ENCODE measurements around the gene STAMBP. TPM values are rescaled to one million over a fixed set of nuclear protein-coding genes. Genes with fewer than 3 reads are reported as not detected.
"Not testable (repeated sequence)": the region's sequence is repeated elsewhere in the genome, so short reads cannot be mapped to it uniquely, and the experiment has no call there.

Gene STAMBP
- polyA plus RNA-seq, 1 donor: 42.9 TPM

DNA sequence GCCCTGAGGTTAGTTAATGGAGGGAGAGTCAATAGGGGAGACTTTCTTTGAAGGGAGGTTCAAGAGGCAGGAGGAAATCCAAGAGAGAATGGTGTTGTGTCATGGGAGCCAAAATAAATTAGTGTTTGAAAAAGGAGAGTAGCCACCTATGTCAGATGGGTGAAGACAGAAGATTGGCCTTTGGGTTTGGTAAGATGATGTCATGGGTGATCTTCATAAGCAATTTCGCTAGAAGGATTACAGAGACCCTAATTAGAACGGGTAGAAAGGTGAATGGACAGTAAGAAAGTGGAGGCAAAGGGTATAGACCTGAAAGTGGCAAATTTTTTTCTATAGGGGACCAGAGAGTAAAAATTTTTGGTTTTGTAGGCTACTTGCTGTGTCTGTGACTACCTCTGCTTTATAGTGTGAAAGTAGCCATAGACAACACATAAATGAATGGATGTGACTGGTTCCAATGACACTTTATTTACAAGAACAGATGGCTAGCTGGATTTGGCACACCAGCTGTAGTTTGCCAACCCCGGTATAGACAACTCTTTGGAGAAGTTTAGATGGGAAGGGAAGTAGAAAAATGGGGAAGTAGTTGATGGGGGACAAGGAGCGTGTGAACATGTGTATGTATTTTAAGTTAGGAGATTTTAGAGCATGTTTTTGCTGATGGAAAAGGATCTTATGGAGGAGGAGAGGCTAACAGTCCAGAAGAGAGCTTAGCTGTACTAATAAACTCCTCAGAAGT is 9.3 kb downstream of the STAMBP start:
- DNase-seq (ENCODE audit: low read depth): no peak

GRCh38 chr2:73838889-73839534 is 10.3 kb downstream of the STAMBP start:
- DNase-seq (ENCODE audit: low read depth): no peak

- DNase-seq (ENCODE audit: low read depth): no peak
These were observed 11.1 kb downstream of the STAMBP start for GRCh38 chr2:73839653-73840411.

- DNase-seq (ENCODE audit: low read depth): no peak
These were observed 13.4 kb downstream of the STAMBP start for GRCh38 chr2:73841912-73842738.

GRCh38 chr2:73842739-73843019 is 13.9 kb downstream of the STAMBP start:
- DNase-seq (ENCODE audit: low read depth): no peak

GRCh38 chr2:73844087-73844486 is 15.3 kb downstream of the STAMBP start:
- no peak for DNase-seq (ENCODE audit: low read depth)

GRCh38 chr2:73850009-73850408 is 21.2 kb downstream of the STAMBP start:
- no peak for DNase-seq (ENCODE audit: low read depth)

- DNase-seq (ENCODE audit: low read depth): no peak
These were observed 22.5 kb downstream of the STAMBP start for GRCh38 chr2:73851274-73851673.

DNA sequence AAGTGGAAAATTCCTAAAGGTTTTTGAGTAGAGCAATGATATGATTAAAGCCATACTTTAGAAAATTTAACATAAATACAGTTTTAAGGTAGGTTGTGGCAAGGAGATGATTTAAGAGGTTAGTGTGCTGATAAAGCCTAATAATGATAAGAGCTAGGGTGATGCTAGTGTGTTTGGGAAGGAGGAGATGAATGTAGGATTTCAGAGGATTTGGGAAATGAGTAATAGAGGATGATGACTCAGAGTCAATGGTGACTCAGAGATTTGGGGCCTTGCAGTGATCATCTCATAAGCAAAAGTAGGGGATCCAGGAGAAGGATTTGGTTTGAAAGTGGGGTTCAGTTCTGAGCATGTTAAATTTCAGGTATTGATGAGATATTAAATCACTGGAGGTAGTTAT is 23.3 kb downstream of the STAMBP start:
- DNase-seq (ENCODE audit: low read depth): no peak

DNA sequence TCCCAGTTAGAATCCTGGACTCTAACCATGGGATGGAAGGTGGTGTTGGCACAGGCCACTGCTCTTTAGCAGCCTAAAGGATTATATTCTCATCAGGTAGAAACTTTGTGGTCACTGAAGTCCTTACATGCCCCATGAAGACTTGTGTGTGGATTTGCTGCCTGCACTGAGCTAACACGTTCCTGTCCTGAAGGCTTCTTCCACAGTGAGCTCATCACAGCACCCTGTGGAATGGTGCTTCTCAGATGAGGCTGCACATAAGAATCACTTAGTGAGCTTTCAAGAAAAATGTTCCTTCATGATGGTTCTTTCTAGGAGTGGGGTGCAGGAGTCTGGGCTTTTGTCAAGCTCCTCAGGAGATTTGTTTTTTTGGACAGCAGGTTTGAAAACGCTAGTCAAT is 26.8 kb downstream of the STAMBP start:
- no peak for DNase-seq (ENCODE audit: low read depth)

DNA sequence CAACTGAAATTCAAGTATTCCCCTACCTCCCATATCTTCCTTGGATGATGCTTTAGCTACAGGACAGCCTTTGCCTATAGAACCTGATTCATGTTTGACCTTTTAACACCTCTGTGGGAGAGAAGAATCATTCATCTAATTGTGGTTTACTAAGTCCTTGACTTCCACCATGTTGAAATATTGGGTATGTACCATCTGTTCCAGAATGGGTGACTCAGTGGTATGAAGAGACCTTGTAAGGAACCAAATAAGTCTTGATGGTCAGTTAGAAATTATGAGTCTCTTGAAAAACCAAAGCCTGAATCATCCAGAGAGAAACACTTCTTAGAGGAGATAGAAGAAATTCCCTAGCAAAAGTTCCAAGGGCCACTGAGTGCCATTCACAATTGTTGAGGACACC is 27.5 kb downstream of the STAMBP start:
- no peak for DNase-seq (ENCODE audit: low read depth)

DNA sequence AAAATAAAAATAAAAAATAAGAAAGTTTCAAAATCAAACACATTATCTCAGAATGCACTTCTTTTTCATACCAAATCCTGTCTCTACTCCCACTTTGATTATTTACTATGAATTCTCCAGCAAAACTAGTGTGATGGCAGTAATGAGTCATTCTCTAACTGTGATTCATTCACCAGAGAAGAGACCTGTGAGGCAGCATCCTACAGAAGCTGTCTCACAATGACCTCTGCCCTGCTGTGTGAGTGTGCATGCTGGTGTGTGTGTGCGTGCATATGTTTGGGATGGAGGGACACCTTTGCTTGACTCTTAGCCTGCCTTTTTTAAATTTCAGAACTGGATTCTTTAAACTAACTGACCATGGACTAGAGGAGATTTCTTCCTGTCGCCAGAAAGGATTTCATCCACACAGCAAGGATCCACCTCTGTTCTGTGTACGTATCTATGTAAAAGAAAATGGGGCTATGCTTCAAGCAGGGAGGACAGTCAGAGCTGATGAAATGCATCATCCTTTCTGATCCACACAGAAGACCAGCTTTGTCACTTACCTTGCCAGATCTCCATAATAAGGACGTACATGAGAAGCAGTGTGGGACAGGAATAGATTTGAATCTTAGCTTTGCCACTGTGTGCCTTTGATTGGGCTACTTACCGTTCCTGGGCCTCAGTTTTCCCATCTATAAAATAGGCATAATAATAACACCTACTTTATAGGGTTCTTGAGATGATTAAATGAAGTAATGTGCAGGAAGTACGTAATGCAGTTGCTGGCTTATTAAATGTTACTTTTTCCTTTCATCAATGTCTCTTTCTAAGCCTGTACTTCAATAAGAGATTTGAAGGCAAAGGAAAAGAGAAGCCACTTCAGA is 31.2 kb downstream of the STAMBP start:
- DNase-seq (ENCODE audit: low read depth): no peak

DNA sequence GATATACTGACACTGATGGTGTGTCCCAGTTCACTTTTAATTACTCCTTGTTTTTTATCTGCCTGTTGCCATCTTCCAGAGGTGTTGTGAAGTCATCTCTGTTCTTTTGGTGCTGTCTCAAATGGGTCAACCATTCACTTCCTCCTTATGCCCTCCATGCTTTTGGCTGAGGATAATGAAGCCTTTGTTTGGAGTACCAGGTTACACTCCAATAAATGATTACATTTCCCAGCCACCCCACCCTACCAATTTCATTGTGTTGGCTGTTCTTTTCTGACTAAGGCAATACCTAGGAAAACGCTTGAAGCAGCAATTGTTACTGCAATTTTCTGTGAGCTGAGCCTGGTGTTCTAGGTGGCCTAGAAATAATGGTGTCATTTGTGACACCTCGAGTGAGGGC is 34.2 kb downstream of the STAMBP start:
- DNase-seq (ENCODE audit: low read depth): no peak

- DNase-seq (ENCODE audit: low read depth): no peak
These were observed 39.6 kb downstream of the STAMBP start for GRCh38 chr2:73868204-73868978.

DNA sequence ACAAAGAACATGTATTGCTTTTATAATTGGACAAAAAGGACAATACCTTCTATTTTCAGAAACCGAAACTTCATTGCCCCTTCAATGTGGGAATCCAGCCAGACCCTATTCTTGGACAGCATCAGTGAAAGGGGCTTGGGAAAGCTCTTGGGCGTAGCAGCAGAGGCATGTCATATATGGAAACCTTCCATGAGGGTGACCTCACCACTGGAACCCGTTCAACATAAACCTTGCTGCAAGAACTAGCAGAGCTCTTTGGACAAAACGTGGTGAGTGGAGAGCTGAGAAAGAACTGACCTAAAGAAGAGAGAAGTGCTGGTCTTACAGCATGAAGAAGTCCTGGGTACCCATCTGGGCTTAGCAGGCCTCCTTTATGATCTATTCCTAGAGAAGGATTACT is 41.3 kb downstream of the STAMBP start:
- DNase-seq (ENCODE audit: low read depth): peak; percentile 83

DNA sequence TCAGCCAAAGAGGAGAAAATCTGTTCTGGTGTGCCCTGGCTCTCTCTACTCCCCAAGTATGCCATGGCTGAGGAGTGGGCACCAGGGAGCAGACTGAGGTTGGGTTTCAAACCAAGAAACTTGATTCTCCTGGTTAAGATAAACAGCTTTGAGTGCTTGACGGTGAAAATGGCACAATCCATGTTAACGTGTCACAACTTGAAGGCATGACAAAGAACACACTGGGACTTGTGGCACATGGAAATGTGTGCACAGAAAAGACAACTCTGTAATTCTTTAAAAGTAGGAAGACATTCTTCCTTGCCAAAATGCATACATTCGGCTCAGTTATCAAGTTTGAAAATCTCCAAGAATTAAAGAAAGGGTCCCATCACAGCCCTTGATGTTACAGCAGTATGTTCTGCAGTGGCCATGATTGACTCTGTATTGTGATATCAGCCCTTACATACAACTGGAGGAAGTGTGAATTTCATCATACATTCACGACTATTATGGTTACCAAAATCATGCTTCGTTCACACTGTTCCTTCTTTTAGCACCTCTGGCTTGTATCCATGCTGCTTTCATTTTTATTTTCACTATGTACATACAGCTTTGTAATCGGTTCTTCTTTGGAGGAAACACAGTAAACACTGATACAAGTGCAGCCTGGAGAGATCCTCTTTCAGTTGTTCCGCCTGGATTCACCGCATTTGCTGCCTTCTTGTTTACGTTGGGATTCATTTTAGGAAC is 48.5 kb downstream of the STAMBP start:
- no peak for DNase-seq (ENCODE audit: low read depth)

- not testable (repeated sequence) for DNase-seq (ENCODE audit: low read depth)
These were observed 49.2 kb downstream of the STAMBP start for GRCh38 chr2:73877984-73878383.

DNA sequence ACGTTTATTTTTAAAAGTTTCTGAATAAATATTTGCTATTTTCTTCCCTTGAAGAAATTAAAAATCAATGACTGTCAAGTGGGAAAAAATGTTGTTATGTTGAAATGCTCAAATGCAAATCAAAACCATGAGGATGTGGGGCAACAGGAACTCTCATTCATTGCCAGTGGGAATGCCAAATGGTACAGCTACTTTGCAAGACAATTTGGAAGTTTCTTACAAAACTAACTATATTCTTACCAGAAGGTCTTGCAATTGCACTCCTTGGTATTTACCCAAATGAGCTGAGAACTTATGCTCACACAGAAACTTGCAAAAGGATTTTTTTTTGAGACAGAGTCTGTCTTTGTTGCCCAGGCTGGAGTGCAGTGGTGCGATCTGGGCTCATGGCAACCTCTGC is 56.6 kb downstream of the STAMBP start:
- no peak for DNase-seq (ENCODE audit: low read depth)

DNA sequence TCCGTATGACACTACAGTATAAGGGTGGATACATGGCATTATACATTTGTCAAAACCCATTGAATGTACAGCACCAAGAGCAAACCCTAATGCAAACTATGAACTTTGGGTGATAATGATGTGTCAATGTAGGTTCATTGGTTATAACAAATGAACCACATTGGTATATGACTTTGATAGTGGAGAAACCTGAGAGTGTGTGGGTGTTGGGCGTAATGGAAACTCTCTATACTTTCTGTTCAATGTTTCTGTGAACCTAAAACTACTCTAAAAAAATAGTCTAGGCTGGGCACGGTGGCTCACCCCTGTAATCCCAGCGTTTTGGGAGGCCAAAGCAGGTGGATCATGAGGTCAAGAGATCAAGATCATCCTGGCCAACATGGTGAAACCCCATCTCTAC is 57.6 kb downstream of the STAMBP start:
- no peak for DNase-seq (ENCODE audit: low read depth)
